ENCODE results near the gene RAB18.

GRCh38 chr10:27504808-27505460 lies 830 bp downstream of the RAB18 start:
- TF ChIP-seq MAX (IDR thresholded peaks at IDR 0.05; ENCODE audit: low read depth, low read length) (no peak), POLR2A (IDR thresholded peaks at IDR 0.05; ENCODE audit: extremely low read depth, insufficient read length) (no peak), CTCF (IDR thresholded peaks at IDR 0.05; ENCODE audit: low read depth, low read length) (no peak)

All from NB4 (cell line).